WTC11 (cell line): ENCODE measurements around the gene CYGB. TPM values are rescaled to one million over a fixed set of nuclear protein-coding genes. Genes with fewer than 3 reads are reported as not detected.

ENCODE experiments used
- ATAC-seq: fragments of 200-7000 bp; cut with Tn5 transposase; 2 replicates; pipeline ENCODE4 v1.10.0; 2021; ENCODE audit warnings: mild to moderate bottlenecking, moderate library complexity
- CTCF ChIA-PET: fragments of 300-600 bp; sonication (Branson Sonifier 250); formaldehyde crosslinking; loops from one replicate; lab custom pipeline; 2021; ENCODE audit warnings: antibody characterized with exemption; lab: Charles Lee
- POLR2A ChIA-PET: fragments of 350-600 bp; sonication (Branson Sonifier 250); formaldehyde crosslinking; loops from one replicate; lab custom pipeline; 2021; ENCODE audit warnings: antibody characterized with exemption; lab: Charles Lee
- DNase-seq: peaks from one replicate; pipeline ENCODE4 v3.0.0; 2021; ENCODE audit warnings: low spot score
- H3K27ac Mint-ChIP-seq: 2 replicates; pipeline ENCODE4 v1.8.0; 2021; ENCODE audit warnings: mixed read lengths
- H3K27me3 Mint-ChIP-seq: 2 replicates; pipeline ENCODE4 v1.8.0; 2021; ENCODE audit warnings: low read depth, mild to moderate bottlenecking, moderate library complexity, mixed read lengths
- H3K36me3 Mint-ChIP-seq: 2 replicates; pipeline ENCODE4 v1.8.0; 2021; ENCODE audit warnings: mixed read lengths
- H3K4me1 Mint-ChIP-seq: 2 replicates; pipeline ENCODE4 v1.8.0; 2022; ENCODE audit warnings: mixed read lengths
- H3K4me3 Mint-ChIP-seq: 2 replicates; pipeline ENCODE4 v1.8.0; 2021; ENCODE audit warnings: mild to moderate bottlenecking, moderate library complexity, mixed read lengths
- H3K9me3 Mint-ChIP-seq: 2 replicates; pipeline ENCODE4 v1.8.0; 2021; ENCODE audit warnings: mixed read lengths
- GABPB1 ChIP-seq: sonication (generic); formaldehyde crosslinking; IDR thresholded peaks from 2 replicates; pipeline ENCODE4 v1.8.1; 2023; ENCODE audit warnings: mild to moderate bottlenecking, missing genetic modification reagents
- GTF2I ChIP-seq: fragments of 250-450 bp; sonication (Bioruptor Pico); conservative IDR thresholded peaks from 2 replicates; pipeline ENCODE4 v1.4.0; 2021; ENCODE audit warnings: mild to moderate bottlenecking
- HMGA2 ChIP-seq: fragments of 250-450 bp; sonication (Bioruptor Pico); IDR thresholded peaks from 2 replicates; pipeline ENCODE4 v1.4.0; 2021; ENCODE audit warnings: mild to moderate bottlenecking, moderate library complexity
- JUN ChIP-seq: sonication (generic); formaldehyde crosslinking; IDR thresholded peaks from 2 replicates; pipeline ENCODE4 v1.8.0; 2023; ENCODE audit warnings: mild to moderate bottlenecking, missing genetic modification reagents
- KAT7 ChIP-seq: sonication (generic); formaldehyde crosslinking; IDR thresholded peaks from 2 replicates; pipeline ENCODE4 v1.8.1; 2023; ENCODE audit warnings: missing genetic modification reagents, mild to moderate bottlenecking, borderline replicate concordance
- SP1 ChIP-seq: sonication (generic); formaldehyde crosslinking; conservative IDR thresholded peaks from 2 replicates; pipeline ENCODE4 v1.8.1; 2022; ENCODE audit warnings: missing genetic modification reagents
- ZNF121 ChIP-seq: sonication (generic); formaldehyde crosslinking; IDR thresholded peaks from 2 replicates; pipeline ENCODE4 v1.8.0; 2023; ENCODE audit warnings: missing genetic modification reagents
- ZNF423 ChIP-seq: fragments of 250-450 bp; sonication (Bioruptor Pico); IDR thresholded peaks from 2 replicates; pipeline ENCODE4 v2.1.2; 2022; ENCODE audit warnings: mild to moderate bottlenecking, moderate library complexity
- total RNA-seq: library from RNA; stranded (reverse); gene quantifications from 3 replicates; pipeline ENCODE4 v1.2.3, GENCODE V29; 2021
- TF ChIP-seq, protein P1 (sequence below): sonication (generic); formaldehyde crosslinking; IDR thresholded peaks from 2 replicates; pipeline ENCODE4 v1.8.0; 2022; ENCODE audit warnings: mild to moderate bottlenecking, missing genetic modification reagents
- TF ChIP-seq, protein P2 (sequence below): sonication (generic); formaldehyde crosslinking; IDR thresholded peaks from 2 replicates; pipeline ENCODE4 v1.8.1; 2022; ENCODE audit warnings: mild to moderate bottlenecking, missing genetic modification reagents, moderate library complexity, borderline replicate concordance
- TF ChIP-seq, protein P3 (sequence below): fragments of 250-450 bp; sonication (Bioruptor Pico); IDR thresholded peaks from 2 replicates; pipeline ENCODE4 v2.1.2; 2022; ENCODE audit warnings: mild to moderate bottlenecking, moderate library complexity
- TF ChIP-seq, protein P4 (sequence below): fragments of 250-450 bp; sonication (Bioruptor Pico); IDR thresholded peaks from 2 replicates; pipeline ENCODE4 v1.9.0; 2021; ENCODE audit warnings: mild to moderate bottlenecking

CYGB gene
- total RNA-seq, 1 experiment from 2014 or later = 3.6 TPM

DNA sequence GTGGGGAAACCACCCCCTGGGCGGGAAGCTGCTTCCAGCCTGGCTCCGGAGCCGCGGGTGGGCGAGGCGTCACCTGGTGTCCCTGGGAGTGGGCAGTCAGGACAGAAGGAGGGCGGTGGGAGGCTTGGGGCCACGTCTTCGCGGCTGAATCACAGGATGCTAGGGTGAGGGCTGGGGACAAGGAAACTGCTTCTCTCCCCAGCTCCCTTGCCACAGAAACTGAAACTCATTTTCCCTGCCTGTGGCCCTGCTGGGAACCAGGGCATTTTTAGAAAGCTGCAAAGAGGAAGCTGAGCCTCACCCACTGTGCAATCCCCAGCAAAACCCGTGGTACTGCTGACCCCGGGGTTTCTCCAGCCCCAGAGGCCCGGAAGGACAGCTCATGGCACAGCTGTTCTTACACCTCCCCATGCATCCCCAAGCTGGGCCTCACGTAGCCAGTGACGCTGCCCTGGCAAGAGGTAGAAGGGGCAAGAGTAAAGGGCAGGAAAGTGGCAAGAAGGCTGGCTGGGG lies 44.5 kb downstream of the CYGB start:
- POLR2A ChIA-PET = no interaction called here
- no peaks in the 10 kb centered on the region for H3K27me3 Mint-ChIP-seq
- no peak for DNase-seq
- TF ChIP-seq ZNF423 (CRISPR knock-in tag) (peak; percentile 19; the same call in 1 of the 2 replicates), SP1 (CRISPR knock-in tag) (0 out of 2 replicates have a peak, but pooled peaks have one; percentile 1), ZNF121 (CRISPR knock-in tag) (no peak)
- TF ChIP-seq, all 79 proteins: peak for 2
- Mint-ChIP-seq H3K4me1 (peaks cover 25% of the 10 kb centered on the region), H3K4me3 (no peak overlapping the region), H3K36me3 (no peaks in the 10 kb centered on the region), H3K9me3 (no peaks in the 10 kb centered on the region), H3K27ac (peak overlapping the region; percentile 78; the same call in 1 of the 2 replicates)
- no peak; the same call in 1 of the 2 replicates for ATAC-seq
- CTCF ChIA-PET = interaction anchor here (0.6 to 2.9 kb wide), 17 partner anchors 11 to 588 kb away, joined by 3 to 16 read pairs (median 5); partner anchors contain the start of genes AANAT, MRPL38 and UBE2O

DNA sequence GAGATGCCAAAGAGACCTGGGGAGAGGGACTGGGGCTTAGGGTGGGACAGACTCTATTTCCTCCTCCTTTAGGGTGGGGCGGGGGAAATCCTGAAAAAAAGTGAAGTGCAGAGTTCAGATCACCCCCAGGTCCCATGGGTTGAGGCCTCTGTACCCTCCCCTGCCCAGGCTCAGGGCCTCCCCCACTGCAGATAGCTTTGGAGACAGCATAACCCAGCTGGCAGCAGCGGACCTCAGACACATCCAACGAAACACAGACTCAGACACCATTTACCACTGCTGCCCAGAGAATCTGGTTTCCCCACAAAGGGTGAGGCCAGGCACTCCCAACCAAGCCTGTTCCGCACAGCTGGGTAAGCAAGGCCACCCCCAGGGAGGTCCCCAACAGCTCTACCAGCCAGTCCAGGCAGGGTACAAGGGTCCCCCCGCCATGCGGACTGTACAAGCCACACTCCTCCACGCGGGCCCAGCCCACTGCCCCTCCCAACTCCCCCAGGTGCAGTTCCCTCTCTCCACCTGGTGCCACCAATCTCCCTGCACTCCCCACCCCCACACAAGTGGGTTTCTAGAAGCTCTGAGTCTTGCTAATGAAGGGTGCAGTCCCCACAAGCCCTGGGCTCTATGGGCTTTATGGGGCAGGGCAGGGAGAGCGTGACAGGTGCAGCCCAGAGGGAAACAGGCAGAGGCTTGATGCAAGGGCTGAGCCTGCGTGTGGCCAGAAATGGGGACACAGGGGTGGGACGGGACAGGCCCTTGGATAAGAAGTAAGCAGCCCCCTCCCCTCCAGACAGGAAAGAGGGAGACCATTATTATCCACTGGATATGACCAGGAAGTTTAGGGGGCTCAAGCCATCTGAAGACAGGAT lies 45.2 kb downstream of the CYGB start:
- ATAC-seq (no peak), DNase-seq (no peak)
- H3K27me3 Mint-ChIP-seq = no peaks in the 10 kb centered on the region
- peak overlapping the region; percentile 79 for H3K27ac Mint-ChIP-seq
- peaks cover 18% of the 10 kb centered on the region for H3K4me1 Mint-ChIP-seq
- CTCF ChIA-PET = interaction anchor here (0.9 to 2.9 kb wide), 14 partner anchors 11 to 213 kb away, joined by 4 to 16 read pairs (median 6); partner anchors contain the start of gene AANAT
- peaks cover 6% of the 10 kb centered on the region; the same call in 1 of the 2 replicates for H3K36me3 Mint-ChIP-seq
- H3K9me3 Mint-ChIP-seq = no peaks in the 10 kb centered on the region
- no peak for TF ChIP-seq HMGA2 (CRISPR knock-in tag)
- 0 out of 2 replicates have a peak, but pooled peaks have one; percentile 16 for TF ChIP-seq SP1 (CRISPR knock-in tag)
- TF ChIP-seq, all 79 proteins: peak for 1
- POLR2A ChIA-PET = no interaction called here
- no peak overlapping the region for H3K4me3 Mint-ChIP-seq

DNA sequence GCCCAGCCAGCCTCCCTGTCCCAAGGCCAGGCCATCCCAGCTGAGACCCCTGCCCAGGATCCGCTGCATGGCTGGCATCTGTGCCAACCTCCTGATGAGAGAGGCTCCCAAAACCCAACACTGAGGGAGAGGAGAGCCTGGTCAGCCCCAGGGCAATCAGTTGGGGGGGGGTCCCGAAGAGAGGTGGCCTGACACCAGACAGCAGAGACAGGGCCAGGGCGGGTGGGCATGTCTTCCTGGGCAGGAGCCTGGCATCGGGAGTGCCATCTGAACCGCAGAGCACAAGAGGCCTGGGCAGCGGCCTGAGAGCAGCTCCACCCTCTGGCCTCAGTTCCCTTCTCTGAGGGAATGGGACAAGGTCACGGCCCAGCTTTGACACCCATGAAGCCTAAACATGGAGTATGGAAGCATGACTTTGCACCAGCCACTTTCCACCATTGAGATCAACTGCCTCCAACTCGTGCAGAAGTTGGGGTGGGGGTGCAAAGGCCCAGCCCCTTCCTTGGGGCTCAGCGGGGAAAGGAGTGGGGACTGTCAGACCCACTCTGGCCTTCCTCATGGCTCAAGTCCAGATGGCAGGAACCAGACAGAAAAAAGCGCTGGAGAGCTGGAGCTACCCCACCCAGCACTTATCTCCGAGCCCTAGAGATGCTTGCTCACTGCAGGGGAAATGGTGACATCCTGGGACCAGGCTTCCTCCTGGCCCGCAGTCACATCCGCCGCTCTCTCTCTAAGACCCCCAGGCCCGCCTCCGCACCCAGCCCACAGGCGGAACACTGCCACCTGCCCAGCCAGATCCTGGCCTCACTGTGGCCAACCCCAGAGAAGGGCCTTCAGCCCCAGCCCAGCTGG lies 46.0 kb downstream of the CYGB start:
- H3K4me3 Mint-ChIP-seq = no peak overlapping the region

More for the DNA sequence above, 46.0 kb downstream of the CYGB start:
- H3K27me3 Mint-ChIP-seq = no peaks in the 10 kb centered on the region
- ChIA-PET POLR2A (no interaction called here), CTCF (interaction anchor here (1.0 to 2.9 kb wide), 8 partner anchors 25 to 132 kb away, joined by 3 to 12 read pairs (median 4); partner anchors contain the start of gene AANAT)
- DNase-seq = no peak
- no peak overlapping the region; the same call in none of the 2 replicates for H3K27ac Mint-ChIP-seq
- H3K36me3 Mint-ChIP-seq = peaks cover 6% of the 10 kb centered on the region; the same call in 1 of the 2 replicates
- peaks cover 13% of the 10 kb centered on the region for H3K4me1 Mint-ChIP-seq
- no peaks in the 10 kb centered on the region for H3K9me3 Mint-ChIP-seq
- TF ChIP-seq GABPB1 (CRISPR knock-in tag) = no peak
- no peak for TF ChIP-seq JUN
- TF ChIP-seq, protein P1, sequence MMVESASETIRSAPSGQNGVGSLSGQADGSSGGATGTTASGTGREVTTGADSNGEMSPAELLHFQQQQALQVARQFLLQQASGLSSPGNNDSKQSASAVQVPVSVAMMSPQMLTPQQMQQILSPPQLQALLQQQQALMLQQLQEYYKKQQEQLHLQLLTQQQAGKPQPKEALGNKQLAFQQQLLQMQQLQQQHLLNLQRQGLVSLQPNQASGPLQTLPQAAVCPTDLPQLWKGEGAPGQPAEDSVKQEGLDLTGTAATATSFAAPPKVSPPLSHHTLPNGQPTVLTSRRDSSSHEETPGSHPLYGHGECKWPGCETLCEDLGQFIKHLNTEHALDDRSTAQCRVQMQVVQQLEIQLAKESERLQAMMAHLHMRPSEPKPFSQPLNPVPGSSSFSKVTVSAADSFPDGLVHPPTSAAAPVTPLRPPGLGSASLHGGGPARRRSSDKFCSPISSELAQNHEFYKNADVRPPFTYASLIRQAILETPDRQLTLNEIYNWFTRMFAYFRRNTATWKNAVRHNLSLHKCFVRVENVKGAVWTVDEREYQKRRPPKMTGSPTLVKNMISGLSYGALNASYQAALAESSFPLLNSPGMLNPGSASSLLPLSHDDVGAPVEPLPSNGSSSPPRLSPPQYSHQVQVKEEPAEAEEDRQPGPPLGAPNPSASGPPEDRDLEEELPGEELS = no peak
- TF ChIP-seq, protein P2, sequence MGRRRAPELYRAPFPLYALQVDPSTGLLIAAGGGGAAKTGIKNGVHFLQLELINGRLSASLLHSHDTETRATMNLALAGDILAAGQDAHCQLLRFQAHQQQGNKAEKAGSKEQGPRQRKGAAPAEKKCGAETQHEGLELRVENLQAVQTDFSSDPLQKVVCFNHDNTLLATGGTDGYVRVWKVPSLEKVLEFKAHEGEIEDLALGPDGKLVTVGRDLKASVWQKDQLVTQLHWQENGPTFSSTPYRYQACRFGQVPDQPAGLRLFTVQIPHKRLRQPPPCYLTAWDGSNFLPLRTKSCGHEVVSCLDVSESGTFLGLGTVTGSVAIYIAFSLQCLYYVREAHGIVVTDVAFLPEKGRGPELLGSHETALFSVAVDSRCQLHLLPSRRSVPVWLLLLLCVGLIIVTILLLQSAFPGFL (CRISPR knock-in tag) = no peak
- no peak for TF ChIP-seq GTF2I (CRISPR knock-in tag)
- TF ChIP-seq, protein P3, sequence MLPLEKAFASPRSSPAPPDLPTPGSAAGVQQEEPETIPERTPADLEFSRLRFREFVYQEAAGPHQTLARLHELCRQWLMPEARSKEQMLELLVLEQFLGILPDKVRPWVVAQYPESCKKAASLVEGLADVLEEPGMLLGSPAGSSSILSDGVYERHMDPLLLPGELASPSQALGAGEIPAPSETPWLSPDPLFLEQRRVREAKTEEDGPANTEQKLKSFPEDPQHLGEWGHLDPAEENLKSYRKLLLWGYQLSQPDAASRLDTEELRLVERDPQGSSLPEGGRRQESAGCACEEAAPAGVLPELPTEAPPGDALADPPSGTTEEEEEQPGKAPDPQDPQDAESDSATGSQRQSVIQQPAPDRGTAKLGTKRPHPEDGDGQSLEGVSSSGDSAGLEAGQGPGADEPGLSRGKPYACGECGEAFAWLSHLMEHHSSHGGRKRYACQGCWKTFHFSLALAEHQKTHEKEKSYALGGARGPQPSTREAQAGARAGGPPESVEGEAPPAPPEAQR = no peak
- TF ChIP-seq, protein P4, sequence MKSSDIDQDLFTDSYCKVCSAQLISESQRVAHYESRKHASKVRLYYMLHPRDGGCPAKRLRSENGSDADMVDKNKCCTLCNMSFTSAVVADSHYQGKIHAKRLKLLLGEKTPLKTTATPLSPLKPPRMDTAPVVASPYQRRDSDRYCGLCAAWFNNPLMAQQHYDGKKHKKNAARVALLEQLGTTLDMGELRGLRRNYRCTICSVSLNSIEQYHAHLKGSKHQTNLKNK (CRISPR knock-in tag) = no peak
- no peak for TF ChIP-seq KAT7 (CRISPR knock-in tag)
- no peak for ATAC-seq
